HG03469 (cell line): ENCODE measurements around the gene STX5.
"Not testable (repeated sequence)": the region's sequence is repeated elsewhere in the genome, so short reads cannot be mapped to it uniquely, and the experiment has no call there.

Experiments used
- ATAC-seq: cut with Tn5 transposase; IDR thresholded peaks from one replicate; pipeline ENCODE4 v1.9.1; 2021; ENCODE audit warnings: mild to moderate bottlenecking, moderate library complexity, moderate number of reproducible peaks; ENCODE audit not compliant: unreplicated experiment

Gene STX5

GRCh38 chr11:62854013-62854824 is 22.4 kb upstream of the STX5 start:
- no peak for ATAC-seq

- ATAC-seq = no peak
These were observed 21.6 kb upstream of the STX5 start for GRCh38 chr11:62853279-62853965.

- no peak for ATAC-seq
These were observed 20.8 kb upstream of the STX5 start for GRCh38 chr11:62852523-62853188.

GRCh38 chr11:62851807-62852522 is 20.1 kb upstream of the STX5 start:
- no peak for ATAC-seq

- no peak for ATAC-seq
These were observed 19.3 kb upstream of the STX5 start for GRCh38 chr11:62850911-62851806.

GRCh38 chr11:62847767-62848314 is 16.0 kb upstream of the STX5 start:
- no peak for ATAC-seq

- ATAC-seq = no peak
These were observed 14.3 kb upstream of the STX5 start for GRCh38 chr11:62846177-62846576.

- no peak for ATAC-seq
These were observed 12.3 kb upstream of the STX5 start for GRCh38 chr11:62844154-62844553.

- ATAC-seq = no peak
These were observed 11.6 kb upstream of the STX5 start for GRCh38 chr11:62843466-62843865.

- ATAC-seq = not testable (repeated sequence)
These were observed 11.0 kb upstream of the STX5 start for GRCh38 chr11:62842891-62843290.

GRCh38 chr11:62842171-62842741 is 10.4 kb upstream of the STX5 start:
- no peak for ATAC-seq

GRCh38 chr11:62841361-62842170 is 9.7 kb upstream of the STX5 start:
- peak; percentile 33 for ATAC-seq

- not testable (repeated sequence) for ATAC-seq
These were observed 9.0 kb upstream of the STX5 start for GRCh38 chr11:62840721-62841360.

- peak; percentile 35 for ATAC-seq
These were observed 7.4 kb upstream of the STX5 start, which contains the start of gene WDR74 for GRCh38 chr11:62839050-62839945. Gene WDR74, minus strand, starts transcription at chr11:62839590. Its CDS starts 20 bp downstream, at chr11:62839570.

GRCh38 chr11:62835336-62835735 is 3.5 kb upstream of the STX5 start:
- no peak for ATAC-seq

- ATAC-seq = no peak
These were observed 734 bp upstream of the STX5 start, which contains the start of gene TEX54 for GRCh38 chr11:62832336-62833234. Gene TEX54, minus strand, starts transcription at chr11:62832841.
